SW 1271 (cell line): ENCODE data around the gene SOWAHA.

Source experiments
- DNase-seq, 2 experiments: peaks; one replicate each; lab custom pipeline; 2025; lab: John Stamatoyannopoulos, UW

The SOWAHA gene

GRCh38 chr5:132825834-132826391, 12.8 kb downstream of the SOWAHA start:
- no peak for DNase-seq

- no peak for DNase-seq
These were observed 13.5 kb downstream of the SOWAHA start for GRCh38 chr5:132826424-132827082.

- no peak for DNase-seq
These were observed 15.0 kb downstream of the SOWAHA start for GRCh38 chr5:132827943-132828673.

- DNase-seq, result no peak
These were observed 15.9 kb downstream of the SOWAHA start for GRCh38 chr5:132828846-132829494.

GRCh38 chr5:132829742-132830435, 16.8 kb downstream of the SOWAHA start:
- DNase-seq, result peak; percentile 28 to 71

- peak; percentile 55 to 74 for DNase-seq
These were observed 17.5 kb downstream of the SOWAHA start, which contains the start of gene SHROOM1 for GRCh38 chr5:132830436-132831094. Gene SHROOM1, minus strand, starts transcription at chr5:132830647. Its CDS starts 4,507 bp downstream, at chr5:132826140.

- no peak for DNase-seq
These were observed 18.2 kb downstream of the SOWAHA start for GRCh38 chr5:132831095-132831860.

GRCh38 chr5:132832612-132833011, 19.5 kb downstream of the SOWAHA start:
- no peak for DNase-seq

- DNase-seq, result no peak
These were observed 21.0 kb downstream of the SOWAHA start for GRCh38 chr5:132834057-132834456.

- no peak for DNase-seq
These were observed 23.8 kb downstream of the SOWAHA start for GRCh38 chr5:132836852-132837251.

- DNase-seq, result no peak
These were observed 24.8 kb downstream of the SOWAHA start for GRCh38 chr5:132837868-132838267.

GRCh38 chr5:132838516-132839282, 25.6 kb downstream of the SOWAHA start:
- DNase-seq, result no peak

- DNase-seq, result no peak
These were observed 26.6 kb downstream of the SOWAHA start for GRCh38 chr5:132839426-132840301.

- DNase-seq, result no peak
These were observed 27.2 kb downstream of the SOWAHA start for GRCh38 chr5:132840313-132840712.

GRCh38 chr5:132840896-132841295, 27.8 kb downstream of the SOWAHA start:
- DNase-seq, result no peak

GRCh38 chr5:132841305-132841704, 28.2 kb downstream of the SOWAHA start:
- DNase-seq, result no peak

- no peak for DNase-seq
These were observed 35.2 kb downstream of the SOWAHA start for GRCh38 chr5:132848270-132848669.

- DNase-seq, result no peak
These were observed 36.2 kb downstream of the SOWAHA start for GRCh38 chr5:132849347-132849746.

GRCh38 chr5:132850066-132850465, 37.0 kb downstream of the SOWAHA start:
- DNase-seq, result no peak
